ENCODE measurements around the gene ADAMTS2.
A peak's percentile ranks its signal among the peaks of the same experiment; 100 is the strongest.

DNA sequence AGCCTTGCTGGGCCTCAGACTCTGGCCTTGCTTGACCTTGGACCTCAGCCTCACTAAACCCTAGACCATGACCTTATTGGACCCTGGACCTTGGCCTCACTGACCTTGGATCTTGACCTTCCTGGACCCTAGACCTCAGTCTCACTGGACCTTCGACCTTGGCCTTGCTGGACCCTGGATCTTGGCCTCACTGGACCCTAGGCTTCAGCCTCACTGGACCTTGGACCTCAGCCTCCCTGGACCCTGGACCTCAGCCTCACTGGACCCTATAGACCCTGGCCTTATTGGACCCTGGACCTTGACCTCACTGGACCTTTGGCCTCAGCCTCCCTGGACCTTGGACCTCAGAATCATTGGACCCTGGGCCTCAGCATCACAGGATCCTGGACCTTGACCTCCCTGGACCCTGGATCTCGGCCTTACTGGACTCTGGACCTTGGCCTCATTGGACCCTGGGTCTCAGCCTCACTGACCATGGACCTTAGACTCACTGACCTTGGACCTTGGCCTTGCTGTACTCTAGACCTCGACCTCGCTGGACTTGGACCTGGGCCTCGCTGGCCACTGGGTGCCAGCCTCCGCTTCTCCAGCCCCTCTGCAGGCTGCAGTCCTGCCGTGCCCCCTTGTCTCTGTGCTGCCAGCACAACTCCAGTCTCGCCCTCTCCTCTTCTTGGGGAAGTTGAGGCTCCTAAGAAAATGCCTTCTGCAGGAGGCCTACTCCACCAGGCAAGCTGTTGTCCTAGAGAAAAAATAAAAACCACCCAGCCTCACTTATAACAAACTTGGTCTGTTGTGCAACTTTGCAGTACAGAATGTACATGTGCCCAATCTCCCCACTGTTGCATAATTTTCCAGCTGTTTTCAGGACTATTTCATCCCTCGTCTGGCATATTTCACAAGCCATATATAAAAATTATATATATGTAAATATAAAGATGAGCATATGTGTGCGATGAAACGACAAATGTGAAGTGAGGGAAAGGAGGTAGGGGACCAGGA lies 11.0 kb upstream of the ADAMTS2 start:
- peak; percentile 33 to 76 (median 71) for TF ChIP-seq POLR2AphosphoS5 (IDR thresholded peaks at IDR 0.05)
- no peak for TF ChIP-seq POLR2A (IDR thresholded peaks at IDR 0.05)
- TF ChIP-seq, protein P1, sequence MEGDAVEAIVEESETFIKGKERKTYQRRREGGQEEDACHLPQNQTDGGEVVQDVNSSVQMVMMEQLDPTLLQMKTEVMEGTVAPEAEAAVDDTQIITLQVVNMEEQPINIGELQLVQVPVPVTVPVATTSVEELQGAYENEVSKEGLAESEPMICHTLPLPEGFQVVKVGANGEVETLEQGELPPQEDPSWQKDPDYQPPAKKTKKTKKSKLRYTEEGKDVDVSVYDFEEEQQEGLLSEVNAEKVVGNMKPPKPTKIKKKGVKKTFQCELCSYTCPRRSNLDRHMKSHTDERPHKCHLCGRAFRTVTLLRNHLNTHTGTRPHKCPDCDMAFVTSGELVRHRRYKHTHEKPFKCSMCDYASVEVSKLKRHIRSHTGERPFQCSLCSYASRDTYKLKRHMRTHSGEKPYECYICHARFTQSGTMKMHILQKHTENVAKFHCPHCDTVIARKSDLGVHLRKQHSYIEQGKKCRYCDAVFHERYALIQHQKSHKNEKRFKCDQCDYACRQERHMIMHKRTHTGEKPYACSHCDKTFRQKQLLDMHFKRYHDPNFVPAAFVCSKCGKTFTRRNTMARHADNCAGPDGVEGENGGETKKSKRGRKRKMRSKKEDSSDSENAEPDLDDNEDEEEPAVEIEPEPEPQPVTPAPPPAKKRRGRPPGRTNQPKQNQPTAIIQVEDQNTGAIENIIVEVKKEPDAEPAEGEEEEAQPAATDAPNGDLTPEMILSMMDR (IDR thresholded peaks at IDR 0.05), result no peak

All from transverse colon (tissue), 4 donors.